Endothelial cell of umbilical vein (primary cell): Measurements from ENCODE around the gene LRCH2. TPM values are rescaled to one million over a fixed set of nuclear protein-coding genes. Genes with fewer than 3 reads are reported as not detected.

ENCODE experiments used
- BruUV-seq: library from RNA; stranded (reverse); fragments of 400-500 nt; replicated peaks from 2 replicates; lab custom pipeline; 2021; lab: Mats Ljungman, UMichigan
- CTCF ChIA-PET: fragments of 300-600, 350-600 bp; sonication (Branson Sonifier 250); formaldehyde crosslinking; loops from one replicate; lab custom pipeline; 2021; ENCODE audit warnings: antibody characterized with exemption, inconsistent platforms; lab: Charles Lee
- POLR2A ChIA-PET: fragments of 300-600, 350-600 bp; sonication (Branson Sonifier 250); formaldehyde crosslinking; loops from one replicate; lab custom pipeline; 2021; ENCODE audit warnings: antibody characterized with exemption, inconsistent platforms; lab: Charles Lee
- DNase-seq: peaks from one replicate; pipeline ENCODE4 v3.0.0-alpha.2; 2011; ENCODE audit warnings: low read depth, low spot score
- FAIRE-seq: peaks from 2 replicates; lab custom pipeline; 2011; peaks lifted over from hg19 to GRCh38; lab: Jason Lieb, UNC
- H2AFZ ChIP-seq: 2 replicates; pipeline ENCODE4 v1.6.0; 2012; ENCODE audit warnings: low read depth, low read length, control low read depth, inconsistent platforms
- H3K27ac ChIP-seq: 2 replicates; pipeline ENCODE4 v1.5.1; 2011; ENCODE audit warnings: low read depth, mild to moderate bottlenecking, control low read depth, low read length, moderate library complexity; ENCODE audit not compliant: insufficient read depth
- H3K27me3 ChIP-seq, 2 experiments: 2 replicates each; pipeline versions ENCODE4 v1.6.0 to v1.6.1; 2011; ENCODE audit warnings: low read length in 2 of 2, mixed read lengths in 1 of 2; ENCODE audit not compliant: control insufficient read depth in 2 of 2, insufficient read depth in 2 of 2
- H3K36me3 ChIP-seq, 2 experiments: 2 replicates in 1 of 2; 3 replicates in 1 of 2; pipeline ENCODE4 v1.5.1; 2011; ENCODE audit warnings: low read length in 2 of 2, mild to moderate bottlenecking in 1 of 2, moderate library complexity in 1 of 2; ENCODE audit not compliant: control insufficient read depth in 2 of 2, insufficient read depth in 2 of 2; ENCODE audit errors: extremely low read depth in 1 of 2
- H3K4me1 ChIP-seq: 3 replicates; pipeline ENCODE4 v1.5.1; 2011; ENCODE audit warnings: mild to moderate bottlenecking, low read length; ENCODE audit not compliant: control insufficient read depth, insufficient read depth; ENCODE audit errors: extremely low read depth
- H3K4me2 ChIP-seq: 2 replicates; pipeline ENCODE4 v1.6.1; 2011; ENCODE audit warnings: low read length, control low read depth, mixed read lengths; ENCODE audit not compliant: insufficient read depth
- H3K4me3 ChIP-seq, 3 experiments: fragments of 200-600 bp in 1 of 3; sonication (generic), shearing (Covaris generic) in 1 of 3; replicated peaks in 1 of 3; 2 replicates each; pipeline ENCODE4 v1.5.1; 2011 to 2016; ENCODE audit warnings: control low read depth in 3 of 3, low read length in 3 of 3, mild to moderate bottlenecking in 2 of 3, inconsistent platforms in 1 of 3, low read depth in 1 of 3, moderate library complexity in 1 of 3; ENCODE audit not compliant: insufficient read depth in 1 of 3
- H3K79me2 ChIP-seq: 2 replicates; pipeline ENCODE4 v1.6.0; 2012; ENCODE audit warnings: low read length, inconsistent platforms; ENCODE audit not compliant: control insufficient read depth, insufficient read depth
- H3K9ac ChIP-seq: replicated peaks from 2 replicates; pipeline ENCODE3; 2011; ENCODE audit warnings: low read length, control low read depth; ENCODE audit not compliant: insufficient read depth; ENCODE audit errors: extremely low read depth
- H3K9me1 ChIP-seq: replicated peaks from 3 replicates; pipeline ENCODE4 v1.6.0; 2011; ENCODE audit warnings: mild to moderate bottlenecking, low read length; ENCODE audit not compliant: control insufficient read depth, insufficient read depth; ENCODE audit errors: extremely low read depth
- H3K9me3 ChIP-seq: replicated peaks from 2 replicates; pipeline ENCODE4 v1.5.1; 2012; ENCODE audit warnings: low read length, inconsistent platforms; ENCODE audit not compliant: control insufficient read depth, insufficient read depth
- H4K20me1 ChIP-seq: replicated peaks from 2 replicates; pipeline ENCODE3; 2011; ENCODE audit warnings: mild to moderate bottlenecking, low read length; ENCODE audit not compliant: control insufficient read depth, insufficient read depth; ENCODE audit errors: extremely low read depth
- CTCF ChIP-seq, 2 donors: IDR thresholded peaks; 1 replicate in 1 of 2; 2 replicates in 1 of 2; pipeline ENCODE4 v1.5.1; 2011; ENCODE audit warnings: low read length in 2 of 2, mild to moderate bottlenecking in 2 of 2, moderate library complexity in 2 of 2, control low read depth in 1 of 2, inconsistent platforms in 1 of 2, low read depth in 1 of 2; ENCODE audit not compliant: insufficient read depth in 1 of 2; ENCODE audit errors: extremely low read depth in 1 of 2
- EZH2 ChIP-seq: IDR thresholded peaks from 2 replicates; pipeline ENCODE4 v1.6.1; 2012; ENCODE audit warnings: borderline replicate concordance, low read depth, mild to moderate bottlenecking, moderate library complexity, low read length, inconsistent platforms; ENCODE audit not compliant: severe bottlenecking
- FOS ChIP-seq: IDR thresholded peaks from 2 replicates; pipeline ENCODE4 v1.6.1; 2011; ENCODE audit warnings: mild to moderate bottlenecking, low read length, moderate library complexity, borderline replicate concordance; ENCODE audit not compliant: insufficient read depth
- GATA2 ChIP-seq: IDR thresholded peaks from 2 replicates; pipeline ENCODE4 v1.7.0; 2011; ENCODE audit warnings: low read depth, mild to moderate bottlenecking, moderate library complexity, mixed read lengths, low read length; ENCODE audit not compliant: insufficient read length, insufficient read depth
- JUN ChIP-seq: IDR thresholded peaks from 2 replicates; pipeline ENCODE4 v1.6.1; 2011; ENCODE audit warnings: borderline replicate concordance, low read depth; ENCODE audit not compliant: insufficient read length, insufficient read depth
- MAX ChIP-seq: IDR thresholded peaks from 2 replicates; pipeline ENCODE4 v1.6.1; 2011; ENCODE audit not compliant: insufficient read depth, insufficient read length
- MYC ChIP-seq: IDR thresholded peaks from one replicate; pipeline ENCODE4 v1.6.1; 2011; ENCODE audit warnings: mild to moderate bottlenecking, low read depth, low read length
- POLR2A ChIP-seq: IDR thresholded peaks from 2 replicates; pipeline ENCODE4 v1.6.1; 2012; ENCODE audit warnings: low read depth, mild to moderate bottlenecking, control low read depth, low read length
- POLR2AphosphoS5 ChIP-seq: IDR thresholded peaks from 2 replicates; pipeline ENCODE4 v1.6.1; 2012; ENCODE audit warnings: low read depth, mild to moderate bottlenecking, control low read depth, low read length, moderate library complexity; ENCODE audit not compliant: insufficient read depth
- dilution Hi-C: fragments of 300-500 bp; cut with MboI; formaldehyde crosslinking; loops from one replicate; pipeline ENCODE4 v1.15.0; 2019; ENCODE audit warnings: low sequenced_read_pairs; ENCODE audit not compliant: extremely low pct_ligation_motif_present
- intact Hi-C: fragments of 100-400 bp; cut with micrococcal nuclease; formaldehyde crosslinking; loops from one replicate; pipeline ENCODE4 v1.10.0; 2022
- polyA plus RNA-seq, 4 experiments: library from polyadenylated mRNA; depleted of rRNA in 3 of 4; stranded (reverse) in 3 of 4; unstranded in 1 of 4; fragments of >200 nt; gene quantifications; 2 replicates each; pipeline versions ENCODE4 v1.2.1 to v1.2.3, GENCODE V29; 2011 to 2012; ENCODE audit warnings: missing spikeins in 1 of 4
- total RNA-seq: library from RNA; stranded (reverse); gene quantifications from 2 replicates; pipeline ENCODE4 v1.2.3, GENCODE V29; 2021

LRCH2 gene
- total and polyA plus RNA-seq, 2 donors (not counting 3 experiments of a cell fraction or from before 2014, with no cell fraction given): 1.1 to 4.6 TPM

GRCh38 chrX:115257711-115258110, 23.8 kb upstream of the LRCH2 start:
- Histone ChIP-seq H3K4me2 (no peak overlapping the region), H3K27me3 (no peaks in the 10 kb centered on the region), H3K79me2 (no peaks in the 10 kb centered on the region), H3K9me3 (no peaks in the 10 kb centered on the region), H3K9me1 (no peaks in the 10 kb centered on the region), H3K4me1 (no peaks in the 10 kb centered on the region), H3K36me3 (no peaks in the 10 kb centered on the region), H3K27ac (no peak overlapping the region), H3K4me3 (no peak overlapping the region), H4K20me1 (no peaks in the 10 kb centered on the region), H3K9ac (no peak overlapping the region), H2AFZ (no peak overlapping the region)
- intact Hi-C loops: no loop called here
- FAIRE-seq (no peak), DNase-seq (no peak)
- POLR2A ChIA-PET: no interaction called here
- BruUV-seq: no TSS peak
- CTCF ChIA-PET: no interaction called here
- dilution Hi-C loops: no loop called here
- TF ChIP-seq GATA2: no peak
- no peak for TF ChIP-seq FOS
- no peak for TF ChIP-seq JUN
- no peak for TF ChIP-seq POLR2AphosphoS5
- no peak for TF ChIP-seq MAX
- TF ChIP-seq MYC: no peak
- no peak for TF ChIP-seq CTCF (IDR thresholded peaks at IDR 0.05; ENCODE audit: extremely low read depth in 1 of 2, insufficient read depth in 1 of 2, low read depth in 1 of 2, low read length in 2 of 2)
- no peak for TF ChIP-seq POLR2A
- no peak for TF ChIP-seq EZH2
